GM18502 (cell line): Measurements from ENCODE around the gene MAGI2.
"Not testable (repeated sequence)": the region's sequence is repeated elsewhere in the genome, so short reads cannot be mapped to it uniquely, and the experiment has no call there.

Source experiments
- ATAC-seq: cut with Tn5 transposase; IDR thresholded peaks from one replicate; pipeline ENCODE4 v1.9.1; 2021; ENCODE audit warnings: mild to moderate bottlenecking; ENCODE audit not compliant: unreplicated experiment, poor library complexity

The MAGI2 gene

DNA sequence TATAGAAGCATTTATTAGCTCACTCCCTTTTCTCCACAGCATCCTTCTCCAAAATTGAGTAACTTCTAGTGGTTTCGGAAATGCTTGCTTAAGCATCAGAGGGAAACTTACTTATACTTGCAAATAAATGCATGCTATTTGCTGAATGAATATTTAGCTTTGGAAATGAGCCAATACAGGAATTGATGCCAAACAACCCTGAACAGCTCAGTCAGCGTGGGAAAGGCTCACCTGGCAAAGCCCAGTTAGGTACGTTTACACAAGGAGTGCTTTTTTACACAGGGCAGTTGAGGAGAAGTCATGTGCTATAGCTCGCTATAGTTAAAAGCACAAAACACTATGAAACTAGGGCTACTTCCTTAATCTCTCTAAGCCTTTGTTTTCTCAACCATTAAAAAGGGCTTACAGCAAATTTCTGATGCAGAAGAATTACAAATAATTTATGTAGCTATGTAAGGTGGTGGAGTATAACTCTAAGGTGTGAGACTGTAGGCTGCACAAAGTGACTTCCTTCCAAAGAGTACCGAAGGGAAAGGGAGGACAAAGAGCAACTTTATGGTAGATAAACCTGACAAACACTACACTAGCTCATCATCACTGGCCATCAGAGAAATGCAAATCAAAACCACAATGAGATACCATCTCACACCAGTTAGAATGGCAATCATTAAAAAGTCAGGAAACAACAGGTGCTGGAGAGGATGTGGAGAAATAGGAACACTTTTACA, 1156.7 kb downstream of the MAGI2 start:
- ATAC-seq, result no peak

DNA sequence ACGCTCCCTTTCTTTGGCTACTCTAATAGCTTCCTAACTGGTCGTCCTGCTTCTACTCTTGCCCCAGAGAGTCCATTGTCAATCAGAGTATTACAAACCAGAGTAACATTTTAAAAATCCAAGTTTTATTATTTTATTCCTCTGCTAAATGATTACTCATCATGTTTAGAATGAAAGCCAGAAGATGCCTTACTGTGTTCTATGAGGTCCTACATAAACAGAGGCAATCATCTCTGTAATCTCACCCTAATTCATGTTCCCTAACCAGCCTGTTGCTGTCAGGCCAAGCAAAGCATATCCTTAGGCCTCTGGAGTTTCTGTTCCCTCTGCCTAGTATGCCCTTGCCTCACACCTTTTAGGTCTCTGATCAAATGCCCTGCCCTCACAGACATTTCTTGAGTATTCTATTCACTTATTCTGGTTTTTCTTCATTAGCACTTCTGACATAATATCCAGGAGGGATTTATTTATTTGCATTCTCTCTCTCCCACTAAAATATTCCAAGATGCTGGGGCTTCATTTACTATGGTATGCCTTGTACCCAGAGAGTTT, 1157.3 kb downstream of the MAGI2 start:
- ATAC-seq, result no peak

DNA sequence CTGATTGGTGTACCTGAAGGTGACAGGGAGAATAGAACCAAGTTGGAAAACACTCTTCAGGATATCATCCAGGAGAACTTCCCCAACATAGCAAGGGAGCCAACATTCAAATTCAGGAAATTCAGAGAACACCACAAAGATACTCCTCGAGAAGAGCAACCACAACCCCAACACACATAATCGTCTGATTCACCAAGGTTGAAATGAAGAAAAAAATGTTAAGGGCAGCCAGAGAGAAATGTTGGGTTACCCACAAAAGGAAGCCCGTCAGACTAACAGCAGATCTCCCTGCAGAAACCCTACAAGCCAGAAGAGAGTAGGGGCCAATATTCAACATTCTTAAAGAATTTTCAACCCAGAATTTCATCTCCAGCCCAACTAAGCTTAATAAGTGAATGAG, 1164.0 kb downstream of the MAGI2 start:
- ATAC-seq, result not testable (repeated sequence)

DNA sequence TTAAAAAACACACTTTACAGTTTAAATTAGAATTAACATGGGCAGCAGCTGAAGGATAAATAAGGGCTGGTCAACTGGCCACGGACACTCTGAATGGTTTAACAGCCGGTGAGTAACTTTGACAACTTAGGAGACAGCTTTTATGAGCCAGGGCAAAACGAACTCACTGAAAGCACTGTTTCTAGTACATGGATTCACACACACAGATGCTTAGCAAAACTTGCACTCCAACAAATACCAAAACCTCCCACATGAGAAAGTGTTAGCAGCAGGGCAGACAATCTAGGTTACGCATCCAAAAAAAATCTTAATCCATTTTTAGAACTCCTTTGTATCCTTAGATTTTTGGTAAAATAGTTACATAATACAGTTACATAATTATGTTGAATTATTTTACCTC, 1168.5 kb downstream of the MAGI2 start:
- no peak for ATAC-seq

DNA sequence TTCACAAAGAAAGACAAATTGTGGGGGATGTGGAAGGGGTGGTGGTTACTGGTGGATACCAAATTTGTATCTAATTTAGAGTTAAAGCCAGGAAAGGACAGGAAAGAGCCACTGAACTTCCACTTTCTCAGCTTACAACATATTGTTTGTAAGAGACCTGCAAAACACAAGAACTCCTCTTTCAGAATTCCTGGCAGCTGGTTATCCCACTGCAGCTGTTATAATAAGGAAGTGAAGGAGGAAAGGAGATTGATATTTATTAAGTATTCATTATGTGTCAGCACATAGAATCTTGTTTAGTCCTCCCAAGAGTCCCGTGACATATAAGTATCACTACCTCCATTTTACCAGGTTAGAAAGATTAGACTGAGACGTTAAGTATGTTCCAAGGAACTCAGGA, 1173.2 kb downstream of the MAGI2 start:
- ATAC-seq, result no peak

DNA sequence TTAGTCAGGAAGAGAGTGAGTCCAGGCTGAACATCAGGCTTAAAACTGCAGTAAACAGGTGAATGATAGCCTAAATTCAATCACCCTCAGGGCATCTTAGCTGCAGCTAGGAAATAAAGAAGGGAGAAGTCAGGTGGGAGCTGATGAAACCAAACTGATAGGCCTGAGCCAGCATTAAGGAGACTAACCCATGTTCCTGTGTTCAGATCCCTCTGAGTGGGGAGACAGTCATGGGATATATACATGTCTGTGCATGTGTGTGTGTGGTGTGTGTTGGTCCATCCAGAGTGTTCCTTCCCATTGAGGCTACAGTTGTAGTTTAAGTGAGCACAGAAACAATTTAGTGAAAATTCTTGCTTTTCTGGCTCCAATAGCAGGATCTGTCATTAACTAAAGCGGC, 1174.0 kb downstream of the MAGI2 start:
- no peak for ATAC-seq

DNA sequence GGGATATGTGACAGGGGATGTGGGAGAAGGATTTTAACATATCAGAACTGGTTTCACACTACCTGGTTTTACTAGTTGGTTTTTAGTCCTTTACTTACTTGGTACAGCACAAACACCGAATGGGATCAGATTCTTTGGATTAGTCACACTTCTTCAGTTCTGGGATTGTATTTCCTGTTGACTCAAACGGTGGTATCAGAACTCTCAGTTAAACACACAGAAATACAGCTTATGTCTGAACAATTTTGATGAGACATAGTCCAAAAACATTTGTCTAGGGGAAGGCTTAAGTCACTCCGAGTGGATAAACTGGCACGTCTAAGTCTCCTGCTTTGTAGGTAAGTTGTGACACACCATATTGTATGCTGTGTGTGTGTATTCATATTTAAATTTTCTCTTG, 1174.4 kb downstream of the MAGI2 start:
- no peak for ATAC-seq

DNA sequence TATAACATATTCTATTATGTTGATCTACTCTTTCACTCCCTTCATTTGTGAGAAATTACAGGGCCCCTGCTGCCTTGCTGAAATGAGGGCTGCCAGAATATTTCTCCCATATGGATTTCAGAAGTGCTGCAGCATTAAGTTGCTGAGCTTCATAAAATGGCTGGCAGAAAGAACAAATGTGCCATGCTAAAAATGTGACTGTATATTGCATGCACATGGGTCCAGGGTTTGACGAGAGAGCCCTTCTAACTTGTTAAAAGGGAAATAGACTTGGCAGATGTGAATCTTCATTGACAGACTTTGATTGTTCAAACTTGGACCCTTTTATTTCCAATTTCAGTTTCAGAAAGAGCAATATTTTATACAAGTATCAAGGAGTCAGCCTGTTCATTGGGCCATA, 1186.3 kb downstream of the MAGI2 start:
- ATAC-seq, result no peak

DNA sequence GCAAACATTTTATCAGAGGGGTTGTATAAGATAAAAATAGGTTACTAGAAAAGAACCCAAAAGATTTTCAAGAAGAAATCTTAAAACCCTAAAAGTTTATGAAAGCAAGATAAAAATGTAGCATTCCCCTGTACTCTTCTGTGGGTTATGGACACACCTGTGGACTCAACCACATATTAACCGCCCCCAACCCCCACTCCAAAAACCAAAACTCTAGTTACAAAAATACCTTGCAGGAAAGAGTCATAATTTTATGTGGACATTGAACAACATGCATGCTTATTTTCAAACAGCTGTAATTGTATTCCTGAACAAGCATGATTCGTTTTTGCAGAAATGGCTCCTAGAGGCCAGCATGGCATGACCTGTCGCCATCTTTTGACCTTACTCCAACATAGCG, 1188.0 kb downstream of the MAGI2 start:
- no peak for ATAC-seq

DNA sequence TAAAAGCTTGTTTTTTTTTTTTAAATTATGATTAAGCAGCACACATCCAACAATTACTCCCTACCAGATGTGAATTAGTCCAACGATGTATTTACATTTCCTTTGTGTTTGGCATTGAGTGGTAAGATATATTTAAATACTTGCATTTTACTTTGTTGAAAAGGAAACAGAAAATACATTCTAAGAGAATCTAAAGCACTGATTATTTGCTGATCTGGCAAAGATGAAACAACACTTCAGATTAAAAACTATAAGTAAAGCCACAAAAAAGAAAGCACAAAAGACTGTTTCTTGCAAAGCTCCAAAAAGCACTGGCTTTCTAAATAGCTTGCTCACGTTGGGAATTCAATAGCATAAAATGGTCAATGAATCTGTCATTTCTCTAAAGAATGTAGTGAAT, 1188.4 kb downstream of the MAGI2 start:
- no peak for ATAC-seq

DNA sequence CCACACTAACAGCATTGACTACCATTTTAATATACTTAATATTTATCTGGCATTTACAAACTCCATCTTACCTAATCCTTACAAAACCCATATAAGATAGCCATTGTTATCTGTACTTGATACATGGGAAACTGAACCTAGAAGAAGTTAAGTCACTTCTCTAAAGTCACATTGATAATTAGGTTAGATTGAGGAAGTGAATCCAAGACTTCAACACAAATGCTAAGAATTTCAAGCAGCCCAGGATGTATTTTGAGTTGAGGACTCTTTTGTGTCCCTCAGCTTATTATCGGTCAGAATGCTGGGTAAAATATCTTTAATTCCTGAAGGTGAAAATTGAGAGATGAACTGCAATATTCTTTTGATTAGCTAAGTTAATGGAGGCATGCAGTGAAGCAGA, 1189.4 kb downstream of the MAGI2 start:
- no peak for ATAC-seq

DNA sequence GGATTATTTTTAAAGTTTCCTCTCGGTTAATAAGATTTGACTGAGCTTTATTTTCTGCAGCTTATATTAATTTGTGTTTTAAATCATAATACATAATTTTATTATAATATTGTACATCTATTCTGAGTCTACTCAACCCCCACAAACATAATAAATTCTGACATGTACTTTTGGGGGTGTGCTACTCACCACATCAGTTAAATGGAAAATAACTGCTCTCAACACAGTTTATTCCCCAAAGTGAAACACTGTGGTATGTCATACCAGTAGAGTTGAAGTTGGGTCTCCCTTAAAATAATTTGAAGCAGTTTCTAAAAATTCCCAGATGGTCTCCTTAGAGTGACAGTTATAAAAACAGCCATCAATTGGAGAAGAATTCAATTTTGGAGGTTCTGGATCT, 1191.7 kb downstream of the MAGI2 start:
- ATAC-seq, result no peak

DNA sequence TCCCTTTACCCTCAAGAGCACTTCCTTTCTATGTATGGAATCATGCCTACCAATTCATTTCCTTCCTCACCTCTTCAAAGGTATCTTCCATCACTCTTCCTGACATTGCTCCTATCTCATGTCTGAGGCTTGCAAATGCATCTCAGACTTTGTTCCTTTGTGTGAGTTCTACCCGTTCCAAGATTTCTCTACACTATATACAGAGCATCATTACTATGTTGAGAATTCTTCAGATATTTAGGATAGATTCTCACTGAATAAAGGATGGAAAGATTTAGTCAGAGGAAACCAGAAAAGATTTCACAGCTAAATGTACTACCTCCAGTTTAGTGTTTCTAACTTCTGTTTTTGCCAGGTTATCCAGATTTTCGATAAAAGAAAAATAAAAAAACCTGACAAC, 1192.2 kb downstream of the MAGI2 start:
- ATAC-seq, result no peak

DNA sequence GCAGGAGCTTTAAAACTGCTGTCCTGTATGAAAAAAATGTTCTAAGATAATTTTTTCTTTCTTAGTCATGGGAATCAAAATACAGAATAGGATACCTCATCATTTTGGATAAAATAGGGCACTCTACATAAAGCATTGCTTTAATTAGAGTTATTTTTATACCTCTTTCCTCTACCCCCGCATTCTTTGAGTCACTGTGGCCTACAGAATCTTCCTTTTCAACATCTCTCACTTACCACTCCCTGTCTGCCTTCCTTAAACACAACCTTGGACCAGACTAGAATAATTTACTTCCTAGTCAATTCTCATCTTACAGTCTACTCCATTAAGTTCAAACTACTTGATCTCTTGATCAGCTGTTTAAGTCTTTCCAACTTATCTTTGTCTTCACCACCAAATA, 1192.6 kb downstream of the MAGI2 start:
- no peak for ATAC-seq

DNA sequence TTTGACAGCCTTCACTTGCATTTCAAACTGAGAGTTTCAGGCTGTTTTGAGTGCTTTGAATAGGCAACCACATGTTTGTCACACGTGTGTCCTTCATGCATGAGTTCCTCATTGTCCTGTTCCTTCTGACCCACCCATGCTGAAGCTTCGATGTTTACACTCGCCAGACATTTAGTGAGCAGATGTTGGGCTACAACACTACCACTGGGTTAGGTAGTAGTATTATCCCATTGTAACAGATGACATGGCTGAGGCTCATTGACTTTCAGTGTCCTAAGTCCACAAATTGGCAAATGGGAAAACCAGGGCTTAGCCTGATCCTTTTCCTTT, 1198.8 kb downstream of the MAGI2 start:
- no peak for ATAC-seq

DNA sequence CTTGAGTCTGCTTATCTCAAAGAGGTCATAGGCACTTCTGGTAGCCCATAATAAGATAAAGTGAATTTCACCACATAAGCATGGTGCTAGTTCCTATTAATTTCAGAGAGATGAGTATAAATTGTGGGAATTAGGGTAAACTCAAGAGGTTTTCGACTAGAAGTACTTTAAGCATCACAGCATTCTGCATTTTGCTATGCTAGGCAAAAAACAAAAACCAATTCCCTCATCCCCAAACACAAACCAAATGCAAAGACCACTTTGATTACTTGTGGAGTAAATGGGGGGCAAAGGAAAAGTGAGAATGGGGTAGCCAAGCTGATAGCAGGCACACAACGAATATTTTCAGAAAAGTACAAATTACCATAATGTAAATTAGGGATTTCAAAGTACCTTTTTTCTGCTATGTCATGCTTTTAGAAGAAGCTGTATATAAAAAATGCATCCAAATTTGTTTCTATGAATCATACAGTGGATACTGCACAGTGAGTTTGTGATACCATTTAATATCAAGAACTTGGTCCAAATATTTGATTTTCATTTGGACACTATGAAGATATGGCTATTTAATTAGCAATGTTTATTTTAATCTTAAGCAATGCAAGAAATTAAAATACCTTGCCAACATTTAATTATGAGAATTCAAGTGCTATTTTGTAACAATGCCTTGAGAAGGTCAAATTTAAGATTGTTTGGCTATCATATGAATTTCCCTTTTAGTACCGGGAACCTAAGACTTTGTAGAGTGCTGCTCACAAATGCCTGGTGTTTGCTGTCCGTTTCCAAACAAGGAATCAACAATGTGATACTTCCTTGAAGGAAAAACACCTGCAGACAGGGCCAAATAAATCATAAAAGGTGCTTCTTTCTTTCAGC, 1199.4 kb downstream of the MAGI2 start:
- ATAC-seq, result no peak

DNA sequence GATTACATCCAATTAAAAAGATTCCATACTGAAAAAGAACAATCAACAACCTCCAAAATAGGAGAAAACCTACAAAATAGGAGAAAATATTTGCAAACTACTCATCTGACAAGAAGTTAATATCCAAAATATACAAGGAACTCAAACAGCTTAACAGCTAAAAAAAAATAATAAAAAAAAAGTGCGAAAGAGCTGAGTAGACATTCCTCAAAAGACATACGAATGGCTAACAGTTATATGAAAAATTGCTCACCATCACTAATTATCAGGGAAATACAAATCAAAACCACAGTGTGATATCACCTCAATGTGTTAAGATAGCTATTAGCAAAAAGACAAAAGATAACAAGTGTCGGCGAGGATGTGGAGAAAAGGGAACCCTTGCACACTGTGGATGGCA, 1204.6 kb downstream of the MAGI2 start:
- ATAC-seq, result no peak

DNA sequence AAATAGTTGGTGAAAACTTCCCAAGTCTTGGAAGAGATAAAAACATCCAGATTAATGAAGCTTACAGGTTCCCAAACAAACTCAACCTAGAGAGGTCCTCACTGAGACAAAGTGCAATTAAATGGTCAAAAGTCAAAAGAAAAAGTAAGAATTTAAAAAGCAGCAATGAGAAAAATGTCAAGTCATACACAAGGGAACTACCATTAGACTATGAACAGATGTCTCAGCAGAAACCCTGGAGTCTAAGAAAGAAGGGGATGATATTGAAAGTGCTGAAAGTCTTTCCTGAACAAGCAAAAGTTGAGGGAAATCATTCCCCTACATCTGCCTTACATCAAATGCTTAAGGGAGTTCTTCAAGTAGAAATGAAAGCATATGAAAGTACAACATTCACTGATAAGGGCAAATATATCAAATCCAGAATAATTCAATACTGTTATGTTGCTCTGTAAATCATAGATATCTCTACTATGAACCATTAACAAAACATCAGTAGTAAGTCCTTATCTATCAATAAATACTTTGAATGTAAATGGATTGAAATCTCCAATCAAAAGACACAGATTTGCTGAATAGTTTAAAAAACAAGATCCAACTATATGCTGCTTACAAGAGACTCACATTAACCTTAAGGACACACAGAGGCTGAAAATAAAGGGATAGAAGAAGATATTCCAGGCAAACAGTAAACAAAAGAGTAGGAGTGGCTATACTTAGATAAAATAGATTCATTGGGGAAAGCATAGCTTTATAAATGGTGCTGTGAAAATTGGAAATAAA, 1205.4 kb downstream of the MAGI2 start:
- ATAC-seq, result no peak

DNA sequence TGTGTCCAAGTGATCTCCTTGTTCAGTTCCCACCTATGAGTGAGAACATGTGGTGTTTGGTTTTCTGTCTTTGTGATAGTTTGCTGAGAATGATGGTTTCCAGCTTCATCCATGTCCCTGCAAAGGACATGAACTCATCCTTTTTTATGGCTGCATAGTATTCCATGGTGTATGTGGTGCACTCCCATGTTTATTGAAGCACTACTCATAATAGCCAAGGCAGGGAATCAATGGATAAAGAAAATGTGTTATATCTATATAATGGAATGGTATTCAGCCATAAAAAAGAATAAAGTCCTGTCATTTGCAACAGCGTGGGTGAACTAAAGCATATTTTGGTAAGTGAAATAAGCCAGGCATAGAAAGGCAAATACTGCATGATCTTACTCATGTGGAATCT, 1213.3 kb downstream of the MAGI2 start:
- ATAC-seq, result not testable (repeated sequence)

DNA sequence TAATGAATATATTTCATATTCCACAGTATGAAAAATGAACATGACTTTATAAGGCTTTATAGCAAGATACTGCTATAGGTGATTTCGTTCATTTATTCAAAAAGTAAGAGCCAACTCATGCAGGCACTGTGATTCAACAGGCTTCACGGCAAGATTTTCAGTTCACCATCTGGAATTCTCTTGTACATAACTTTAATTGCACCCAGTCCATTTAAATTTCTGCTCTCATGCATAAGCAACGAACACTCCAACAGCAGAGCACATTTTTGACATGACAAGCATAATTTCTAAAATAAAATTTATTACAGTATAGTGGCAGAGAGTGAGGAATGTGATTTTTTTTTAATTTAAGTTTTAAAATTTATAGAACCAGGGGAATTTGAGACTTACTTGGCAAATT, 1218.8 kb downstream of the MAGI2 start:
- no peak for ATAC-seq

DNA sequence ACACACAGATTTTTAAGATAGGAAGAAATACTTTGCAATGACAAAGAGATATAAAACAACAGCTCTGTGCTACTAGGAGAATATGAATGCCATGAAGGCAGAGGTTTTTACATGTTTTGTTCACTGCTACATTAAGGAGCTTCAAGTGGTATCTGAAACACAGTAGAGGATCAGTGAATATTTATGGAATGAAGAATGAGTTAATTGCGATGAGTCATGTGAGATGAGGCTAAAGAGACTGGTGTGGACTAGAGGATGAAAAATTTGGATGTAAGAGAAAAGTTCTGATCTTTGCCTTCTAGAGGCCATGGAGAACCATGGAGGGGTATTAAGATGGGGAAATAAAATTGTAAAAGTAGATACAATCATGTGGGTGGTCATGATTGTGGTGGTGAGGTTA, 1220.7 kb downstream of the MAGI2 start:
- ATAC-seq, result no peak
